Activated CD8-positive, alpha-beta memory T cell treated with anti-CD3 and anti-CD28 coated beads, Interleukin-2, amount 50 U/mL, for 24 hours (primary cell): ENCODE measurements around the gene DHPS.
"Not testable (repeated sequence)": the region's sequence is repeated elsewhere in the genome, so short reads cannot be mapped to it uniquely, and the experiment has no call there.

ENCODE experiments used
- DNase-seq: peaks from one replicate; pipeline ENCODE4 v3.0.0-alpha.2; 2020; ENCODE audit errors: extremely low read depth

Gene DHPS

GRCh38 chr19:12681074-12681987, at the start of gene DHPS:
DHPS (minus strand) TSS chr19:12681880; CDS start chr19:12681766, 114 bp downstream.
- DNase-seq: peak; percentile 78

GRCh38 chr19:12731337-12731736, 49.7 kb upstream of the DHPS start:
- DNase-seq: no peak

GRCh38 chr19:12730064-12730463, 48.4 kb upstream of the DHPS start:
- DNase-seq: no peak

GRCh38 chr19:12727745-12728433, 46.2 kb upstream of the DHPS start:
- DNase-seq: no peak

GRCh38 chr19:12726988-12727316, 45.3 kb upstream of the DHPS start:
- DNase-seq: no peak

- DNase-seq: not testable (repeated sequence)
Observed at GRCh38 chr19:12725612-12726011, 43.9 kb upstream of the DHPS start.

- DNase-seq: no peak
Observed at GRCh38 chr19:12723641-12724426, 42.2 kb upstream of the DHPS start, which contains the start of gene TNPO2. TNPO2 (minus strand) TSS chr19:12723932; CDS start chr19:12720977, 2,955 bp downstream.

- DNase-seq: no peak
Observed at GRCh38 chr19:12723381-12723640, 41.6 kb upstream of the DHPS start.

- DNase-seq: peak; percentile 91
Observed at GRCh38 chr19:12722566-12723380, 41.1 kb upstream of the DHPS start.

- no peak for DNase-seq
Observed at GRCh38 chr19:12721656-12722565, 40.2 kb upstream of the DHPS start.

GRCh38 chr19:12720851-12721655, 39.4 kb upstream of the DHPS start:
- no peak for DNase-seq

- DNase-seq: no peak
Observed at GRCh38 chr19:12720296-12720695, 38.6 kb upstream of the DHPS start.

- DNase-seq: no peak
Observed at GRCh38 chr19:12715929-12716328, 34.2 kb upstream of the DHPS start.

GRCh38 chr19:12715102-12715501, 33.4 kb upstream of the DHPS start:
- DNase-seq: no peak

- DNase-seq: not testable (repeated sequence)
Observed at GRCh38 chr19:12713304-12713703, 31.6 kb upstream of the DHPS start.

GRCh38 chr19:12712077-12712476, 30.4 kb upstream of the DHPS start:
- not testable (repeated sequence) for DNase-seq

GRCh38 chr19:12711187-12711586, 29.5 kb upstream of the DHPS start:
- no peak for DNase-seq

GRCh38 chr19:12708641-12709040, 27.0 kb upstream of the DHPS start:
- no peak for DNase-seq

GRCh38 chr19:12706332-12706718, 24.6 kb upstream of the DHPS start:
- DNase-seq: no peak
